Stimulated activated CD8-positive, alpha-beta memory T cell treated with anti-CD3 and anti-CD28 coated beads, Interleukin-7, amount 100 ng/mL, for 1 hour (primary cell): Measurements from ENCODE around the gene XIAP.
"Not testable (repeated sequence)": the region's sequence is repeated elsewhere in the genome, so short reads cannot be mapped to it uniquely, and the experiment has no call there.

Experiments used
- DNase-seq, 2 donors: peaks; one replicate each; pipeline ENCODE4 v3.0.0-alpha.2; 2020; ENCODE audit warnings: low read depth in 2 of 2

Gene XIAP

GRCh38 chrX:123876177-123876576 is 16.3 kb downstream of the XIAP start:
- DNase-seq, result no peak

DNA sequence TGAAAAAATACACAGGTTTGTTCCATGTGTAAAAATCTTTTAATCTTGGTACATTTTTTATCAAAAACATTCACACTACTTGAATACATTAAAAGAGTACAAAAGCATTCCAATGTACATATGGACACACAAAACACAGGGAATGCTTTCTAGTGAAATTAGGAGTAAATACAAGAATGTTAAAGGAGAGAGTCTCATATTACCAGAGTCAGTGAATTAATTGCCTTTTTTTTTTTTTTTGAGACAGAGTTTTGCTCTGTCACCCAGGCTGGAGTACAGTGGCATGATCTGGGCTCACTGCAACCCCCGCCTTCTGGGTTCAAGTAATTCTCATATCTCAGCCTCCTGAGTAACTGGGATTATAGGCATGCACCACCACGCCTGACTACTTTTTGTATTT is 17.0 kb downstream of the XIAP start:
- DNase-seq, result no peak

GRCh38 chrX:123878252-123878721 is 18.4 kb downstream of the XIAP start:
- DNase-seq, result no peak

- DNase-seq, result no peak
Measured at GRCh38 chrX:123881330-123881729, 21.5 kb downstream of the XIAP start.

- DNase-seq, result no peak
Measured at GRCh38 chrX:123882391-123882790, 22.5 kb downstream of the XIAP start.

DNA sequence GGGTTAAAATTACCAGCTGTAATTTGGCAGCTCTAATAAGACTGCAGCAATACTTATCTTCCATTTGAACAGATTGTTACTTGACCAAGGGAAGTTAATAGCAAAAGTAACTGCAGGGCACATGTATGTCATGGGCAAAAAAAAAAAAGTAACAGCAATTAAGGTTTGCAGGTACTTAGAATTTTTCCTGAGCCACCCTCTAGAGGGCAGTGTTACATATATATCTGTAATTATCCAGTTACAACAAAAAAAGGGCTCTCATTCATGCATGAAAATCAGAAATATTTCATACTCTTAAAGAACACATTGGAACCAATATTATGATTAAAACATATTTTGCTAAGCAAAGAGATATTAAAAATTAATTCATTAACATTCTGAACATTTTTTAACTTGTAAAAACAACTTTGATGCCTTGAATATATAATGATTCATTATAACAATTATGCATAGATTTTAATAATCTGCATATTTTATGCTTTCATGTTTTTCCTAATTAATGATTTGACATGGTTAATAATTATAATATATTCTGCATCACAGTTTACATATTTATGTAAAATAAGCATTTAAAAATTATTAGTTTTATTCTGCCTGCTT is 25.1 kb downstream of the XIAP start:
- DNase-seq, result no peak

DNA sequence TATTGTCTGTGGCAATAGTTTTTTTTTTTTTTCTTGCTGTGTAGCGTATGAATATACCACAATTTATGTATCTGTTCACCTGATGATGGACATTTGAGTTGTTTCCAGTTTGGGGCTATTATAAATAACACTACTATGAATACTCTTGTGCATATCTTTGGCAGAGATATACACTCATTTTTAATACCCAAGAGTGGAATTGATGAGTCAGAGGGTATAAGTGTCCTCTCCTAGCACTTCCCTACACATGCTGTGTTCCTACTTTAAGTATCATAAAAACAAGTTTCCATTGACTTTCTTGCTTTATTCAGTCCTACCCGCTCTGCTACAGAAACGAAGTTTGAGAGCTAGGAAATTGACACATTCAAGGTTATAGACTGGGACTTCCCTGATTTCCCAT is 39.8 kb downstream of the XIAP start:
- no peak for DNase-seq

- DNase-seq, result not testable (repeated sequence)
Measured at GRCh38 chrX:123903261-123903660, 43.4 kb downstream of the XIAP start.

- no peak for DNase-seq
Measured at GRCh38 chrX:123905332-123905731, 45.5 kb downstream of the XIAP start.

DNA sequence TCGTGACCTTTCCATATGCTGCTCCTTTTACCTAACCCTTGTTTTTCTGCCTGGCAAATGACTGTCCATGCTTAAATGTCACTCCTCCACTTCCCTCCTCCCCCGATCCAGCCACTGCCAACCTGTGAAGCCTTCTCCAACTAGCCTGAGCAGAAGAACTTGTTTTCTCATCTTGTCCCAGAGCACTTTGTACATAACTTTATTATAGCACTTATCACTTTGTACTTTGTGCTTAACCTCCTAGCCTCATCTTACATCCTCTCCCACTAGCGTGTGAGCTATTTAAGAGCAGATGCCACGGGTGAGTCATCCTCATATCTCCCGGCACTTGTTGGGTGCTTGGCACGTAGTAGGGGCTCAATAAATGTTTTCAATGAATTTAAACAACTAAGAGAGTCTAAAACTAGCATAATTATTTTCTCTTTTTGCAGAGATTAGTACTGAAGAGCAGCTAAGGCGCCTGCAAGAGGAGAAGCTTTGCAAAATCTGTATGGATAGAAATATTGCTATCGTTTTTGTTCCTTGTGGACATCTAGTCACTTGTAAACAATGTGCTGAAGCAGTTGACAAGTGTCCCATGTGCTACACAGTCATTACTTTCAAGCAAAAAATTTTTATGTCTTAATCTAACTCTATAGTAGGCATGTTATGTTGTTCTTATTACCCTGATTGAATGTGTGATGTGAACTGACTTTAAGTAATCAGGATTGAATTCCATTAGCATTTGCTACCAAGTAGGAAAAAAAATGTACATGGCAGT is 46.9 kb downstream of the XIAP start:
- no peak for DNase-seq

GRCh38 chrX:123909523-123909922 is 49.7 kb downstream of the XIAP start:
- no peak for DNase-seq

GRCh38 chrX:123917069-123917468 is 57.2 kb downstream of the XIAP start:
- DNase-seq, result no peak

GRCh38 chrX:123918106-123918721 is 58.4 kb downstream of the XIAP start:
- no peak for DNase-seq

- DNase-seq, result no peak
Measured at GRCh38 chrX:123920105-123920785, 60.4 kb downstream of the XIAP start.

- DNase-seq, result no peak
Measured at GRCh38 chrX:123923211-123923610, 63.4 kb downstream of the XIAP start.

GRCh38 chrX:123924186-123924585 is 64.3 kb downstream of the XIAP start:
- DNase-seq, result no peak

GRCh38 chrX:123927845-123928244 is 68.0 kb downstream of the XIAP start:
- DNase-seq, result no peak

GRCh38 chrX:123932055-123932454 is 72.2 kb downstream of the XIAP start:
- not testable (repeated sequence) for DNase-seq

DNA sequence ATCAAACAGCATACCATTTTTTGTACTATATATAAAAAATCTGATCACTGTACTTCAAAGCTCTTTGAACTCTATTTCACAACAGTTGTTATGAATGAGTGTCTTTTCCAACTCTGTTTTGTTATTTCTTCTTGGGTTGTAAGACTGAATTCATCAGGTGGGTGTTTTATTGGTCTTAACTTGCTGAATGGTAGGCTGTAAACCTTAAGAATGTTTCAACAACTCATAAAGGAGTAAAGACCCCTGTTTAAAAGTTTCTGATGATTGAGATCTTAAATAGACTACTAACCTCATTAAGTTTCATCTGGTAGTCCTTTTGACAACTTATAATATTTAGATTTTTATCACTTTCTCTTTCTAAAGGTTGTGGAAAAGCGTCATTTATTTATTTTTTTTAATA is 83.2 kb downstream of the XIAP start:
- DNase-seq, result no peak

DNA sequence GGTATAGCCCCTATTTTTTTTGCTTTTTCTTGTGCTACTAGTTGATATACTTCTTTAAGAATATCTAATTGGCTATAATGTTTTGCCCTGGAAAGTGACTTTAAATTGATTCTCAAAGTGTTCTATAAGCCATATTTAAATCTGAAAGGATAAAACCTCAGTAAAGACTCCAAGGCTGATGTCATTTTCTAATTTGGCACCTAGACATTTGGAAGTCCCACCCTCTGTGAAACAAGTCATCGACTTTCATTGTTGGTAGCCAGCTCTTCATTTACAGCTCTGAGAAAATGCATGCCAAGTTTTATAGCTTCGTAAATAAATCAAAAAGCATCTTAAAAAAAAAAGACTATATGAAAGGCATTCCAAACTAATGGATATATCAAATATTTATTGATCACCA is 83.6 kb downstream of the XIAP start:
- DNase-seq, result no peak

- DNase-seq, result no peak
Measured at GRCh38 chrX:123949846-123950245, 90.0 kb downstream of the XIAP start.

- DNase-seq, result no peak
Measured at GRCh38 chrX:123959281-123960063, 99.6 kb downstream of the XIAP start.
